ENCODE measurements around the gene GALNT10.

GRCh38 chr5:154293219-154293618 lies 102.7 kb downstream of the GALNT10 start:
- TF ChIP-seq POLR2AphosphoS5 (IDR thresholded peaks at IDR 0.05) (no peak), POLR2A (IDR thresholded peaks at IDR 0.05) (no peak), CTCF (IDR thresholded peaks at IDR 0.05) (no peak)

Measured in suprapubic skin (tissue), 4 donors.